HG03280 (cell line): Measurements from ENCODE around the gene ACTR1B.
"Not testable (repeated sequence)": the region's sequence is repeated elsewhere in the genome, so short reads cannot be mapped to it uniquely, and the experiment has no call there.

Experiments
- ATAC-seq: cut with Tn5 transposase; IDR thresholded peaks from one replicate; pipeline ENCODE4 v1.9.1; 2021; ENCODE audit warnings: mild to moderate bottlenecking, moderate library complexity; ENCODE audit not compliant: unreplicated experiment

Gene ACTR1B

GRCh38 chr2:97618939-97619827, 44.7 kb downstream of the ACTR1B start:
- ATAC-seq = not testable (repeated sequence)

- no peak for ATAC-seq
These were observed 45.9 kb downstream of the ACTR1B start for GRCh38 chr2:97617911-97618310.

- not testable (repeated sequence) for ATAC-seq
These were observed 48.1 kb downstream of the ACTR1B start for GRCh38 chr2:97615746-97616145.

- not testable (repeated sequence) for ATAC-seq
These were observed 51.9 kb downstream of the ACTR1B start for GRCh38 chr2:97611895-97612294.

GRCh38 chr2:97608745-97609144, 55.1 kb downstream of the ACTR1B start:
- ATAC-seq = not testable (repeated sequence)
